T-cell (primary cell): Measurements from ENCODE around the gene ARMC7. TPM values are rescaled to one million over a fixed set of nuclear protein-coding genes. Genes with fewer than 3 reads are reported as not detected.

Experiments
- ATAC-seq, 4 experiments: fragments of 200-7000 bp in 3 of 4; fragments of 150-1000 bp in 1 of 4; cut with Tn5 transposase; replicated peaks in 1 of 4; 1 replicate in 3 of 4; 2 replicates in 1 of 4; pipeline ENCODE4 v1.10.0; 2021; ENCODE audit warnings: moderate library complexity in 3 of 4, mild to moderate bottlenecking in 2 of 4, moderate number of reproducible peaks in 1 of 4
- CTCF ChIA-PET, 2 donors: fragments of 300-600 bp; sonication (Branson Sonifier 250); formaldehyde crosslinking; loops; one replicate each; lab custom pipeline; 2022; ENCODE audit warnings: antibody characterized with exemption in 2 of 2; lab: Charles Lee
- POLR2A ChIA-PET, 2 donors: fragments of 300-600 bp; sonication (Branson Sonifier 250); formaldehyde crosslinking; loops; one replicate each; lab custom pipeline; 2022; ENCODE audit warnings: antibody characterized with exemption in 2 of 2; lab: Charles Lee
- DNase-seq, 35 experiments: peaks; one replicate each; pipeline versions ENCODE4 v3.0.0 to v3.0.0-alpha.2; 2013 to 2023
- H3K27ac ChIP-seq: one replicate; pipeline ENCODE4 v1.5.1; 2013; ENCODE audit warnings: low read length
- H3K27me3 ChIP-seq, 2 experiments: replicated peaks in 1 of 2; 1 replicate in 1 of 2; 2 replicates in 1 of 2; pipeline versions ENCODE4 v1.6.1 to v1.7.0; 2013; ENCODE audit warnings: low read length in 1 of 2, mixed read lengths in 1 of 2; ENCODE audit not compliant: control insufficient read depth in 2 of 2, insufficient read depth in 2 of 2; ENCODE audit errors: extremely low read depth in 1 of 2
- H3K36me3 ChIP-seq, 2 donors: 1 replicate in 1 of 2; 2 replicates in 1 of 2; pipeline versions ENCODE4 v1.6.1 to v1.7.0; 2013; ENCODE audit warnings: low read length in 1 of 2; ENCODE audit not compliant: control insufficient read depth in 2 of 2, insufficient read depth in 1 of 2; ENCODE audit errors: extremely low read depth in 1 of 2
- H3K4me1 ChIP-seq, 2 experiments: 1 replicate in 1 of 2; 2 replicates in 1 of 2; pipeline versions ENCODE4 v1.6.1 to v1.7.0; 2013; ENCODE audit warnings: low read length in 2 of 2, mixed read lengths in 1 of 2; ENCODE audit not compliant: insufficient read depth in 2 of 2, control insufficient read depth in 1 of 2; ENCODE audit errors: extremely low read depth in 1 of 2
- H3K4me3 ChIP-seq, 2 donors: 1 replicate in 1 of 2; 2 replicates in 1 of 2; pipeline versions ENCODE4 v1.5.1 to v1.7.0; 2013; ENCODE audit warnings: mild to moderate bottlenecking in 2 of 2, low read length in 1 of 2, moderate library complexity in 1 of 2; ENCODE audit not compliant: control insufficient read depth in 1 of 2; ENCODE audit errors: extremely low read depth in 1 of 2
- H3K9me3 ChIP-seq: 2 replicates; pipeline ENCODE4 v1.7.0; 2013
- H3K27ac Mint-ChIP-seq, 2 donors: one replicate each; pipeline ENCODE4 v1.8.0; 2020 to 2021; ENCODE audit warnings: mild to moderate bottlenecking in 2 of 2, mixed read lengths in 2 of 2
- H3K27me3 Mint-ChIP-seq, 2 donors: one replicate each; pipeline ENCODE4 v1.8.0; 2021 to 2022; ENCODE audit warnings: mixed read lengths in 2 of 2
- H3K36me3 Mint-ChIP-seq: one replicate; pipeline ENCODE4 v1.8.0; 2021; ENCODE audit warnings: mixed read lengths
- H3K4me1 Mint-ChIP-seq, 3 donors: one replicate each; pipeline ENCODE4 v1.8.0; 2020 to 2022; ENCODE audit warnings: mixed read lengths in 3 of 3, mild to moderate bottlenecking in 1 of 3
- H3K4me3 Mint-ChIP-seq, 3 donors: one replicate each; pipeline ENCODE4 v1.8.0; 2020 to 2022; ENCODE audit warnings: mild to moderate bottlenecking in 3 of 3, mixed read lengths in 3 of 3, moderate library complexity in 3 of 3
- H3K9me3 Mint-ChIP-seq, 3 donors: one replicate each; pipeline ENCODE4 v1.8.0; 2020 to 2022; ENCODE audit warnings: mixed read lengths in 3 of 3
- WGBS: methylation state at CpG from one replicate; pipeline ENCODE4 v1.1.5; 2013; ENCODE audit warnings: missing lambda C conversion rate; ENCODE audit not compliant: insufficient coverage; 5-methylcytosine and 5-hydroxymethylcytosine counted together
- total RNA-seq, 35 experiments: library from RNA in 6 of 35; stranded (reverse) in 6 of 35; fragments of 120-200 nt in 1 of 35; gene quantifications; one replicate each; pipeline versions ENCODE4 v1.2.1 to v1.2.4 and lab custom pipeline; 2013 to 2026

The ARMC7 gene
- total RNA-seq, 5 donors from 2014 or later (not counting 1 experiment from before 2014, with no cell fraction given): 8.9 to 23.9 (median 18.8) TPM

- Histone ChIP-seq H3K4me3 (peak overlapping the region in 1 of 2 donors; percentile 92), H3K9me3 (no peaks in the 10 kb centered on the region), H3K36me3 (peaks cover 0 to 4% of the 10 kb centered on the region in 2 donors), H3K4me1 (peaks cover 15 to 23% of the 10 kb centered on the region in 2 experiments), H3K27me3 (no peaks in the 10 kb centered on the region), H3K27ac (no peak overlapping the region)
- DNase-seq (no peak), ATAC-seq (no peak)
- H3K27me3 Mint-ChIP-seq: no peaks in the 10 kb centered on the region
- no peaks in the 10 kb centered on the region for H3K9me3 Mint-ChIP-seq
- H3K36me3 Mint-ChIP-seq: peaks cover 11% of the 10 kb centered on the region
- WGBS: 67% methylated on average over 4 of the region's 6 CpGs
- POLR2A ChIA-PET: interaction anchor here in 1 of 2 donors (0.7 kb wide), 1 partner anchor 1996 kb away, joined by 3 read pairs; no protein-coding TSS in a partner anchor
- CTCF ChIA-PET: interaction anchor here in 1 of 2 donors (0.5 to 1.0 kb wide), 2 partner anchors 32 to 97 kb away, joined by 3 to 4 read pairs; no protein-coding TSS in a partner anchor
- H3K4me1 Mint-ChIP-seq: peaks cover 31 to 38% (median 37%) of the 10 kb centered on the region in 3 donors
- H3K27ac Mint-ChIP-seq: peak overlapping the region; percentile 71 to 75
- peak overlapping the region; percentile 86 to 95 (median 92) for H3K4me3 Mint-ChIP-seq
Observed at GRCh38 chr17:75152523-75152921, 42.8 kb downstream of the ARMC7 start.

DNA sequence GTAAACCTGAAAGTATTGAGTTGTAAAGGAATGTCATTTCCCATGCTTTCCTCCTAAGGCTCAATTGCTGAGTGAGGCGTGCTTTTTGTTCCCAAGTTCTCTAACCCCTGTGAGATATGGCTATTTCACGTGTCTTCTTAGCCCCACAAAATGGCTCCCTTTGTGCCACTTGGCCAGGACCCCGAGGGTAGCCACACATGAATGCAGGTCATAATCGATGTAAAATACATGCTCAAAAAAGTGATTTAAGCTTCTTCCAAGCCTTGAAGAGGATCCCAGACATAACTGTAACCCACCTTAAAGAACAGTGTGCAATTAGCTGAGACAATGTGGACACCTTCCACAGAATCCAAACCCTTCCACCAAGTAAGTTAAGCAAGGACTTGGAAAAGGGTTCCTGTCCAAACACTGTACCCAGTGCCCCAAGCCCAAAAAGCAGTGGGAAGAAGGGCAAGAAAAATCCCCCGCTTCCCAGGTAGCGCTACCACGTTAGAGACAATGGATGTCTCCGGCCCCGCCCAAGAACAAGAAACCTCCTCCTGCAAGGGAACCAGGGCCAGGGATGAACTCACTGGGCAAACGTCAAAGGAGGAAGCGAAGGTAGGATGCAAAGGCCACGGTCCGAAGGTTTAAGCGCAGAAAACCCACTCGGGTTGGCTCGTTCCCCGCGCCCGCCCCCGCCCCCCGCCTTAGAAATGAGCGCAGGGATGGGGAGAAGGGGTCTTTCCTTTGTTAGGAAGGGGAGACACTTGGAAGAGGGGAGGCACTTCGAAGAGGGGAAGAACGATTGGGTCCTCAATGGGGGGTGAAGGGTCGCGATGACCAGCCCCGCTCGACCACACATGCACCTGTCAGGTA, 43.4 kb downstream of the ARMC7 start:
- no peak for ATAC-seq
- peaks cover 15 to 23% of the 10 kb centered on the region in 2 experiments for H3K4me1 ChIP-seq
- no peaks in the 10 kb centered on the region for H3K9me3 ChIP-seq
- H3K36me3 Mint-ChIP-seq: peaks cover 6% of the 10 kb centered on the region
- peak overlapping the region; percentile 71 to 78 for H3K27ac Mint-ChIP-seq
- no peaks in the 10 kb centered on the region for H3K27me3 ChIP-seq
- CTCF ChIA-PET: interaction anchor here in 1 of 2 donors (0.5 to 1.0 kb wide), 2 partner anchors 32 to 97 kb away, joined by 3 to 4 read pairs; no protein-coding TSS in a partner anchor
- H3K4me3 Mint-ChIP-seq: peak overlapping the region; percentile 86 to 95 (median 92)
- no peak overlapping the region for H3K27ac ChIP-seq
- WGBS: 4% methylated on average over 24 of the region's 28 CpGs
- H3K4me1 Mint-ChIP-seq: peaks cover 31 to 38% (median 37%) of the 10 kb centered on the region in 3 donors
- DNase-seq: peak in 2 of 35 experiments; percentile 10 to 28
- POLR2A ChIA-PET: interaction anchor here (0.6 to 0.7 kb wide), 2 partner anchors 16 to 1995 kb away, joined by 3 read pairs; no protein-coding TSS in a partner anchor
- no peaks in the 10 kb centered on the region for H3K27me3 Mint-ChIP-seq
- no peaks in the 10 kb centered on the region for H3K9me3 Mint-ChIP-seq
- H3K36me3 ChIP-seq: no peaks in the 10 kb centered on the region
- peak overlapping the region; percentile 92 to 96 for H3K4me3 ChIP-seq

DNA sequence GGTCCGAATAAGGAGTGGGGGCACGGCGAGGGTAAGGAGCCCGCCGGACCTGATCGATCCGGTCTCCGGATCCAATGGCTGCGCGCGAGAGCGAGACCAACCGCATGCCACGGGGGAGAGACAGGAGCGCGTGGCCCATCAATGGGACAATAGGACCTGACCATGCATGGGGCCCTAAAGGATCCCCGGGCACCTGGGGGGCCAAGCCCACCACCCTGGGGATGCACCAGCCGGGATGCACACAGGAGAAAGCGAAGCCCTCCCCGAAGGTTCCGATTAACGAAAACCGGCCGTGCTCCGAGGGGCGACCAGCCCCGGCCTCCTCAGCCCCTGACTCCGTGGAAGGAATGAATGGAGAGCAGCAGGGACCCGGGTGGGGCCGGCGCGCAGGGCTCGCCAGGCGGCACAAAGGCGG, 44.0 kb downstream of the ARMC7 start:
- no peaks in the 10 kb centered on the region for H3K27me3 Mint-ChIP-seq
- Histone ChIP-seq H3K9me3 (no peaks in the 10 kb centered on the region), H3K27ac (no peak overlapping the region), H3K27me3 (no peaks in the 10 kb centered on the region), H3K36me3 (no peaks in the 10 kb centered on the region), H3K4me1 (peaks cover 15 to 23% of the 10 kb centered on the region in 2 experiments), H3K4me3 (peak overlapping the region; percentile 92 to 96)
- H3K27ac Mint-ChIP-seq: peak overlapping the region; percentile 71 to 78
- ATAC-seq (peak in 2 of 4 experiments; percentile 26 to 41), DNase-seq (peak in 3 of 35 experiments; percentile 4 to 25 (median 7))
- H3K36me3 Mint-ChIP-seq: peaks cover under 1% of the 10 kb centered on the region
- POLR2A ChIA-PET: interaction anchor here in 1 of 2 donors (0.5 kb wide), 1 partner anchor 9 kb away, joined by 10 read pairs; no protein-coding TSS in a partner anchor
- CTCF ChIA-PET: interaction anchor here in 1 of 2 donors (1.0 to 3.1 kb wide), 3 partner anchors 18 to 48 kb away, joined by 3 to 13 read pairs (median 9); no protein-coding TSS in a partner anchor
- H3K4me3 Mint-ChIP-seq: peak overlapping the region; percentile 86 to 95 (median 92)
- WGBS: under 1% methylated on average over 35 of the region's 35 CpGs
- peaks cover 28 to 37% (median 35%) of the 10 kb centered on the region in 3 donors for H3K4me1 Mint-ChIP-seq
- no peaks in the 10 kb centered on the region for H3K9me3 Mint-ChIP-seq

DNA sequence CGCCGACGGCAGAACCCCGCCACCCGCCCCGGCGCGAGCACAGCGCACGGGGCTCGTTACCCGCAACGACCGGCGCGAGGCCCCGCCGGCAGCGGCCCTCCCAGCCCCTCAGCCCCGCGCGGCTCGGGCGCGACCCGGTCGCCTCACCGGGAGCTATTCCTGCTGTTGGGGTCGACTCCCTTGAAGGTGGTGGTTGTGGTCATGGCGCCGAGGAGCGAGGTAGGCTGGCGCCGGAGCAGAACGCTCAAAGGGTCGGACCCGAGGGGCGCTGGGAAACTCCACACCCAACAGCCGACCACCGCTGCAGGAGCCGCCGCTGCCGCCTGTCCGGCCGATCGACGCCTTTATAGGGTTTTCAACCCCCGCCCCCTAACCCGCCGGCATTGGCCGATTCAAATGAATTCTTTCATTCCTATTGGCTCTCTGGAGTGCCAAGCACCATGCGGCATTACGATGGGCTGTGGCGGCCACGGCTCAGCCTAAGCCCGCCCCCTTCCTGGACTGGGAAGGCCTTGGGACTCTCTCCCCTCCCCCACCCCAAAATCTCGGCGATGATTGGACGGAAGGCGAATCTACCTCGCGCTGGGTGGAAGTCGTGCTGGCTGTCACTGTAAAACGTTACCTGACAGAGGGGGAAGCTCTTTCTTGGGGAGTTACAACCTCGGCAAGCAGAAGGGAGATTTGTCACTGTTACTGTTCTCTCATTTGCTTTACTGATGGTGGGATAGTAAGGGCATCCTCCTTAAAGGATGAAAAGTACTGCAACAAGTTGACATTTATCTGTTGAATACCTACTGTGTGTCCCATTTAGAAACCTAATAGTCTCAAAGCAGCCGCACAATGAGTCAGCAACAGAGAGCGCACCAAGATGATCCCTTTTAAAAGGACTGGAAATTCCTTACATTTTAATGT, 44.7 kb downstream of the ARMC7 start, which contains the start of gene JPT1:
Gene JPT1, minus strand, starts transcription at position 318 of the 912 bp plus-strand sequence. Its CDS starts 115 bp downstream, at position 203.
- under 1% methylated on average over 56 of the region's 67 CpGs for WGBS
- H3K27me3 Mint-ChIP-seq: no peaks in the 10 kb centered on the region
- H3K4me1 Mint-ChIP-seq: peaks cover 28 to 37% (median 35%) of the 10 kb centered on the region in 3 donors
- DNase-seq: peak; percentile 93 to 98 (median 97)
- peak within 1 kb of the TSS; percentile 81 to 84 for H3K27ac Mint-ChIP-seq
- peak within 1 kb of the TSS; percentile 90 to 95 (median 92) for H3K4me3 Mint-ChIP-seq
- Histone ChIP-seq H3K27me3 (no peaks in the 10 kb centered on the region), H3K4me3 (peak within 1 kb of the TSS; percentile 92 to 96), H3K9me3 (no peaks in the 10 kb centered on the region), H3K4me1 (peaks cover 15 to 23% of the 10 kb centered on the region in 2 experiments), H3K27ac (peak within 1 kb of the TSS; percentile 40), H3K36me3 (no peaks in the 10 kb centered on the region)
- ChIA-PET CTCF (interaction anchor here in 1 of 2 donors (0.7 to 3.1 kb wide), 4 partner anchors 17 to 91 kb away, joined by 3 to 13 read pairs (median 6); no protein-coding TSS in a partner anchor), POLR2A (interaction anchor here (0.5 to 0.7 kb wide), 4 partner anchors 9 to 648 kb away, joined by 4 to 10 read pairs (median 5); no protein-coding TSS in a partner anchor)
- no peaks in the 10 kb centered on the region for H3K9me3 Mint-ChIP-seq
- peak; percentile 97 to 99 (median 98) for ATAC-seq
- H3K36me3 Mint-ChIP-seq: no peaks in the 10 kb centered on the region

- Mint-ChIP-seq H3K4me1 (peaks cover 25 to 37% (median 32%) of the 10 kb centered on the region in 3 donors), H3K27ac (peak overlapping the region; percentile 47 to 81), H3K27me3 (no peaks in the 10 kb centered on the region), H3K4me3 (peak overlapping the region in 1 of 3 donors; percentile 95), H3K9me3 (no peaks in the 10 kb centered on the region), H3K36me3 (no peaks in the 10 kb centered on the region)
- ATAC-seq (no peak), DNase-seq (no peak)
- Histone ChIP-seq H3K36me3 (no peaks in the 10 kb centered on the region), H3K9me3 (no peaks in the 10 kb centered on the region), H3K4me1 (peaks cover 15 to 23% of the 10 kb centered on the region in 2 experiments), H3K27me3 (no peaks in the 10 kb centered on the region), H3K27ac (peak overlapping the region; percentile 40), H3K4me3 (no peak overlapping the region)
- ChIA-PET POLR2A (interaction anchor here in 1 of 2 donors (0.5 to 0.7 kb wide), 3 partner anchors 12 to 647 kb away, joined by 4 to 5 read pairs (median 5); no protein-coding TSS in a partner anchor), CTCF (interaction anchor here in 1 of 2 donors (0.7 to 3.1 kb wide), 3 partner anchors 16 to 92 kb away, joined by 3 to 13 read pairs (median 9); no protein-coding TSS in a partner anchor)
- no CpG with 5 or more reads among the region's 3 CpGs for WGBS
Observed at GRCh38 chr17:75155191-75155601, 45.4 kb downstream of the ARMC7 start.
